OCI-LY7 (cell line): ENCODE results near the gene FLOT2.

Experiments used
- CTCF ChIP-seq: fragments of 200-600 bp; sonication (generic); conservative IDR thresholded peaks from 2 replicates; pipeline ENCODE4 v1.5.1; 2014; ENCODE audit warnings: mild to moderate bottlenecking, antibody characterized with exemption, low read length, moderate library complexity, mixed read lengths
- EZH2phosphoT487 ChIP-seq: fragments of 200-600 bp; sonication (generic); IDR thresholded peaks from 2 replicates; pipeline ENCODE4 v1.6.1; 2018; ENCODE audit warnings: low read depth, borderline replicate concordance, mild to moderate bottlenecking, mixed run types, antibody characterized with exemption, low read length, moderate library complexity, mixed read lengths

GRCh38 chr17:28929787-28930186 lies 32.3 kb upstream of the FLOT2 start:
- no peak for TF ChIP-seq EZH2phosphoT487
- TF ChIP-seq CTCF = no peak
